ENCODE measurements around the gene MKNK1. TPM values are rescaled to one million over a fixed set of nuclear protein-coding genes. Genes with fewer than 3 reads are reported as not detected.

Gene MKNK1
- total and polyA plus RNA-seq, 12 donors: 22.4 to 50.6 (median 36.8) TPM

DNA sequence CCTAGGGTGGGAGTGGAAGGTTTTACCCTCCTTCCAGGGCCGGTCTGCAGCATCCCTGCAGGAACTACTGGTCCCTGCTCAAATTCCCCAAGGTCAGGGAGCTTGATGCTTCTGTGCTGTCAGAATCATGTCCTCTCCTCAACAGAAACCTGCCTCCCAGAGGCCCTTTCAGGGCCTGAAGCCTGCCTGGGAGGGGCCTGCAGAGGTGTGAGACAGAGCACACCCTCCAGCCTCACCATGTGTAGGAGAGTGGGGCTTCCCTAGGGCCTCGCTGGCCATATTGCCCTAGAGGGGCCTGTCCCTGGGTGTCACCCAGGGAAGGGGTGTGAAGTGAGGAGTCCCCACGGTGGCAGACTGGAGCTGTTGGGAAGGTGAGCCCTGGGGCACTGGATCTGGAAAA, 73.8 kb downstream of the MKNK1 start:
- no peak for DNase-seq
- Histone ChIP-seq H3K27ac (no peak overlapping the region), H3K27me3 (peaks cover 0 to 85% (median 63%) of the 10 kb centered on the region in 7 donors), H3K4me1 (peaks cover 0 to 11% (median 4%) of the 10 kb centered on the region in 9 donors), H3K36me3 (no peaks in the 10 kb centered on the region), H3K9me3 (no peaks in the 10 kb centered on the region), H3K4me3 (no peak overlapping the region)
- no peak for TF ChIP-seq CTCF (IDR thresholded peaks at IDR 0.05)
- intact Hi-C loops (cut with DNase I): loop anchor here in 7 of 10 donors (5.0 to 10.0 kb wide), 4 partner anchors 123 to 197 kb away; no protein-coding TSS in a partner anchor
- WGBS, 2 donors: 54 to 62% methylated on average over 3 of the region's 3 CpGs
- ATAC-seq: no peak

DNA sequence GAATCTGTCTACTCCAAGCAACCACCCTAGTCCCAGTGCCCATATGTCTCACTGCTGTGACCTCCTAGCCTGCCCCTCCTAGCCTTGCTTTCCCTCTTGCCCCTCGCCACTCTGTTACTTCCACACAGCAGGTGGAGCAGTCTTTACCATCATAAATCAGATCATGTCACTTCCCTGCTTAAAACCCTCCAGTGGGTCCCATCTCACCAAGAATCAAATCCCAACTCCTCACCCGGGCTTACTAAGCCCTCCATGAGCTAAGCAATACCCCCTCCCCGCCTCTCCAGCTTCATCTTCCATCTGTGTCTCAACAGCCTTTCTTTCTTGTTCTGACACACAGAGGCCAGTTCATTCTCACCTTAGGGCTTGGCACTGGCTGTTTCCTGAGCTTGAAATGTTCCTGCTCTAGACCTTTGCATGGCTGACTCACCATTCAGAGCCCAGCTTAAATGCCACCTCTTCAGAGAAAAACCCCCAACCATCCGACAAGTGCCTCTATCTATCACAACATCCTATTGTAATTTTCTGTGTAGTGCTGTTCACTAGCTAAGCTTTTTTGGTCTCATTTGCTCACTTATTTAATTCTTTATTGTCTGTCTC, 74.9 kb downstream of the MKNK1 start:
- no peak for DNase-seq
- WGBS, 2 donors: 61 to 63% methylated on average over 4 of the region's 4 CpGs
- Histone ChIP-seq H3K4me1 (peaks cover 0 to 11% (median 4%) of the 10 kb centered on the region in 9 donors), H3K27me3 (peaks cover 0 to 86% (median 72%) of the 10 kb centered on the region in 7 donors), H3K27ac (no peak overlapping the region), H3K9me3 (no peaks in the 10 kb centered on the region), H3K4me3 (no peak overlapping the region), H3K36me3 (no peaks in the 10 kb centered on the region)
- no peak for ATAC-seq
- intact Hi-C loops (cut with DNase I): loop anchor here (2.0 to 5.0 kb wide), 7 partner anchors 50 to 122 kb away; no protein-coding TSS in a partner anchor
- no peak for TF ChIP-seq CTCF (IDR thresholded peaks at IDR 0.05)

DNA sequence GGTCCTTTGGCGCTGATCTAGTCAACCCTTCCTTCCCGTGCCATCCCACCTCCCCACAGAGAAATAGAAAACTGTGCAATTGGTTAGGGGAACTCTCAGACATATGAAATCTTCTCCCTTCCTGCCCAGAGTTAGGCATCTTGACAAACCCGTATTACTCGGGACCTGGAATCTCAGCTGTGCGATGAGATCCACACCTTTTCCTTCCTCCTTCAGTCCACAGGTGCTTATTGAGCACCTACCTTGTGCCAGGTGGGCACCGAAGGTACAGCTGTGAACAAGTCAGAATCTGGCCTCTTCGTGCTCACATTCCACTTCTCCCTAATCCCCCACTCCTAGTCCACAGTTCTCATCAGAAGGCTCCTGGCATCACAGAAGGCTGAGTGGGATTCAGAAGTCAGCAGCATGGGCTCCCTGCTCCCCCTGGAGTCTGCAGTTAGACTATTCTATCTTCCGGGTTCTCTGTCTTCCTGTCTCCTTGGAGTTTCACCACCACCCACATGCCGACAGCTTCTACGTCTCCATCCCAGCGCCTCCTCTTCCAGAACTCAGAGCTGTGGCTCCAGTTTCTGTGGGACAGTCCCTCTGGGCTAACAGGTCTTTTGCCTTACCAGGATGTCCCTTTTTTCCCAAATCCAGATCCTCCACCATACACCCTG, 75.6 kb downstream of the MKNK1 start:
- Histone ChIP-seq H3K4me3 (no peak overlapping the region), H3K36me3 (no peaks in the 10 kb centered on the region), H3K27me3 (peaks cover 0 to 85% (median 72%) of the 10 kb centered on the region in 7 donors), H3K4me1 (peaks cover 0 to 8% (median 1%) of the 10 kb centered on the region in 9 donors), H3K27ac (no peak overlapping the region), H3K9me3 (no peaks in the 10 kb centered on the region)
- DNase-seq (no peak), ATAC-seq (no peak)
- TF ChIP-seq CTCF (IDR thresholded peaks at IDR 0.05): peak in 3 of 9 donors; percentile 29 to 42 (median 31)
- WGBS, 2 donors: 29% methylated on average over 11 of the region's 11 CpGs
- intact Hi-C loops (cut with DNase I): loop anchor here (1.0 to 5.0 kb wide), 11 partner anchors 50 to 122 kb away; no protein-coding TSS in a partner anchor

DNA sequence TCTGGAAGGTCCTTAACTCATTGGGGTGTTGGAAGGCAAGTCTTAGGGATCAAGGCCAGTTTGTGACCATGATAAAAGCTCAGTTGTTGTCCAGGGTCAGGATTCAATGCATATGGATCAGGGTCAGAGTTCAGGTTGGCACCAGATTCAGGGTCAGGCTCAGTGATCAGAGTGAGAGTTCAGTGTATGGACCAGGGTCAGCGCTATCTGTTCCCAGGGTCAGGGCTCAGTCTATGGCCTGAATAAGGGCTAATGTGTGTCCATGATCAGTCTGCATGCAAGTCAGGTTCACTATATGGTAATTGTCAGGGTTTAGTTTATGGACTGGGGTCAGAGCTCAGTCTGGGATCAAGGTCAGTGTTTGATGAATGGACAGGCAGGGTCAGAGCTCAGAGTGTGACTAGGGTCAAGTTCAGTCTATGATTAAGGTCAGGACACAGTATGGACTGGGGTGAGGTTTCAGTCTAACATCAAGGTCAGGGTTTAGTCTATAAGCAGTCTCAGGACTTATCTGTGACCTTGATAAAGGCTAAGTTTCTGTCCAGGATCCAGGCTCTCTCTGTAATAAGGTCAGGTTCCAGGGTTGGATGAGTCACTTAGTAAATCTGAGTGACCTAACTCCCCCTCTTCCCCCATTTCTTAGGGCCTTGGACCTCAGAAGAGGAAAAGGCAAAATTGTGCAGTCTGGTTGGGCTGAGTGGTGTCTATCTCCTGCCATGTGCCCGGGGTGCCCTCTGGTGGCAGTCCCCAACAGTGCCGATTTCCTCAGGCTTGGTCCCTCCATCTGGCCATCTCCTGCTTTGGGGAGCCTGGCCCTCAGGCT, 76.4 kb downstream of the MKNK1 start:
- peak; percentile 80 for DNase-seq
- Histone ChIP-seq H3K27ac (no peak overlapping the region), H3K27me3 (peaks cover 0 to 82% (median 70%) of the 10 kb centered on the region in 7 donors), H3K4me3 (no peak overlapping the region), H3K4me1 (peaks cover 0 to 12% (median 2%) of the 10 kb centered on the region in 9 donors), H3K9me3 (no peaks in the 10 kb centered on the region), H3K36me3 (no peaks in the 10 kb centered on the region)
- peak; percentile 81 to 96 (median 91) for TF ChIP-seq CTCF (IDR thresholded peaks at IDR 0.05)
- 29 to 30% methylated on average over 3 of the region's 3 CpGs for WGBS, 2 donors
- intact Hi-C loops (cut with DNase I): loop anchor here (1.0 to 5.0 kb wide), 11 partner anchors 49 to 121 kb away; no protein-coding TSS in a partner anchor
- ATAC-seq: peak; percentile 73 to 91 (median 84)
